HG03571 (cell line): Measurements from ENCODE around the gene CD3E.

Experiments used
- ATAC-seq: cut with Tn5 transposase; IDR thresholded peaks from one replicate; pipeline ENCODE4 v1.9.1; 2021; ENCODE audit not compliant: unreplicated experiment

CD3E gene

DNA sequence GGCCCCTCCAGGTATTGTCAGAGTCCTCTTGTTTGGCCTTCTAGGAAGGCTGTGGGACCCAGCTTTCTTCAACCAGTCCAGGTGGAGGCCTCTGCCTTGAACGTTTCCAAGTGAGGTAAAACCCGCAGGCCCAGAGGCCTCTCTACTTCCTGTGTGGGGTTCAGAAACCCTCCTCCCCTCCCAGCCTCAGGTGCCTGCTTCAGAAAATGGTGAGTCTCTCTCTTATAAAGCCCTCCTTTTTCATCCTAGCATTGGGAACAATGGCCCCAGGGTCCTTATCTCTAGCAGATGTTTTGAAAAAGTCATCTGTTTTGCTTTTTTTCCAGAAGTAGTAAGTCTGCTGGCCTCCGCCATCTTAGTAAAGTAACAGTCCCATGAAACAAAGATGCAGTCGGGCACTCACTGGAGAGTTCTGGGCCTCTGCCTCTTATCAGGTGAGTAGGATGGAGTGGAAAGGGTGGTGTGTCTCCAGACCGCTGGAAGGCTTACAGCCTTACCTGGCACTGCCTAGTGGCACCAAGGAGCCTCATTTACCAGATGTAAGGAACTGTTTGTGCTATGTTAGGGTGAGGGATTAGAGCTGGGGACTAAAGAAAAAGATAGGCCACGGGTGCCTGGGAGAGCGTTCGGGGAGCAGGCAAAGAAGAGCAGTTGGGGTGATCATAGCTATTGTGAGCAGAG lies at the start of gene CD3E:
TSS of gene CD3E (plus strand) at position 163 of the 681 bp plus-strand sequence. CDS start at position 386, 223 bp downstream.
- no peak for ATAC-seq

- ATAC-seq: no peak
Observed at GRCh38 chr11:118258410-118258809, 46.1 kb upstream of the CD3E start.

DNA sequence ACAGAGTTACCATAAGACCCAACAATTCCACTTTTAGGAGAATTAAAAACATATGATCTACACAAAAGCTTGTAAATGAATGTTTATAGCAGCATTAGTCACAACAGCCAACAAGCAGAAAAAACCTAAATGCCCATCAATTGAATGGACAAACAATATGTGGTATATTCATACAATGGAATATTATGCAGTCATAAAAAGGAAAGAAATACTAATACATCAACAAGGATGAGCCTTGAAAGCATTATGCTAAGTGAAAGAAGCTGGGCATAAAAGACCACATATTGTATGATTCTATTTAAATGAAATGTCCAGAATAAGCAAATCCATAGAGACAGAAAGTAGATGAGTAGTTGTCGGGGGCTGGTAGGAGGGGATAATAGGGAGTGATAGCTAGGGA lies 45.4 kb upstream of the CD3E start:
- no peak for ATAC-seq

- no peak for ATAC-seq
Observed at GRCh38 chr11:118260353-118260752, 44.2 kb upstream of the CD3E start.

DNA sequence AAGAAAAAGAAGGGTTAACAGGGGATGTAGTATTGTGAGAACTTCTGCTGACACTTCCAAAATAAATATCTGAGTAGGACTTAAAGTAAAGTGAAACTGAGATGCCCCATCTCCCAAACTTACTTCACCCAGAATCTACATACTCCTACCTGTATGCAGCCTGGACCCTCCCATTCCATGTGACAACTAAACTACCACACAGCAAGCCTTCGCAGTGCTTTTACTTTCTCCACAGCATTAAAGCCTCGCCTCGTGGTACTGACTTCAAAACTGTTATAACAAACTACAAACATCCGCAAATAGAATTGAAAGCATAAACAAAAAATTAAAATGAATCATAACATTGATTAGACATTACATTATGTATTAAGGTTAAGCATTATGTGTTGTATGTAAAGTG lies 41.4 kb upstream of the CD3E start:
- ATAC-seq: no peak

- no peak for ATAC-seq
Observed at GRCh38 chr11:118263695-118264568, 40.6 kb upstream of the CD3E start, which contains the start of gene MPZL2. MPZL2 (minus strand) TSS chr11:118264297; CDS start chr11:118264153, 144 bp downstream.

DNA sequence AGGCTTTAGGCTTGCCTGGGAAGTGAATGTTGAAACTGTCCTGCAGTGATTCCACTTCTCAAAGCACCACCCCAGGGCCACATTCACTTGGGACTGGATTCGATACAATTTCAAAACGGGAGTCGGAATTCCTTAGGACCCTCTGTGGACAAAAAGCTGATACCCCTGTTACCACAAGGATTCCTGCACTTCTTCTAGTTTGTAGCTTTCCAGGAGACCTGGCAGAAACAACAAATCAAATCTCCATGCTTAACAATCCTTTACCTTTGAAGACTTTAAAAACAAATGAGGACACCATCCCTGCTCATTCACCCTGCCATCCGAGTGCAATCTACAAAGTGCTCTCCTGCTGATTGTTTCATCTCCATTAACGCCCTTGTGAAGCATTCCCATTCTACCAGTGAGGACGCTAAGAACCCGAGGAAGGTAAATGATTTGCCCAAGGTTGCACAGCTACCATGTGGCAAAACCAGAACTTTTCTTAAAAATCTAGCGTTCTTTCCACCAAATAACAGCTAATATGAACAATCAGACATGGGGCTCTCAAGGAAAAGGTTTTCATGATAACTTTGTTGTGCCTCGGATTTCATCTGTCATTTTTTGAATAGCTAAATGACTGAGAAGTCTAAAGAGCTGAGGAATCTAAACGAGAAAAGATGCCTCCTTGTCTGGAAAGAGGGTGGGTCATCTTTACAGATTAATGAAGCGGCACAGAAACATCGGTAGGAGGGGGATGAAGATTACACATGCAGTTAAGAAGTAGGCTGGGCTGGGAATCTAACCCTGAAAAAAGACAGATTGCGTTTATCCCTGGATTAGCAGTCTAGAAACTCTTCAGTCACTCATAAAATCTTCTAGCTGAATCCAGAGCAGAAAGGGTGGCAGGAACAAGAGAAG lies 39.7 kb upstream of the CD3E start:
- ATAC-seq: no peak

DNA sequence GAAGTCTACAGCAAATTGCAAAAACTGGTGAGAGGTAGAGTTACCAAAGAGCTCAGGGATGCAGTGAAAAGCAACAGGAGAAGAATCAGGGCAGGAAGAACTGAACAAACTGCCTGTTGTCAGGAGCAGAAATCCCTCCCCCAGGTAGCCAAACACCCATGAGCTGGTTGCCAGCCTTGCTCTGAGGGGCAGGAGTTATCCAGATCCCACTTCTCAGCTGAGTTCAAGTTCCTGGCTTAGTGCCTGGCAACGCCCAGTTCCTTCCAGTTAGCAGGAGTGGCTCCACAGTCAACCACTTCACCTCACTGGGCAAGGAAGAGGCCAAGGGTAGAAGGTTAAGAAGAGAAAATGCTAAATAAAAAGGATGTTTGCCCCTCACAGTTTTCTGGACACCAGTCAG lies 38.6 kb upstream of the CD3E start:
- ATAC-seq: no peak

DNA sequence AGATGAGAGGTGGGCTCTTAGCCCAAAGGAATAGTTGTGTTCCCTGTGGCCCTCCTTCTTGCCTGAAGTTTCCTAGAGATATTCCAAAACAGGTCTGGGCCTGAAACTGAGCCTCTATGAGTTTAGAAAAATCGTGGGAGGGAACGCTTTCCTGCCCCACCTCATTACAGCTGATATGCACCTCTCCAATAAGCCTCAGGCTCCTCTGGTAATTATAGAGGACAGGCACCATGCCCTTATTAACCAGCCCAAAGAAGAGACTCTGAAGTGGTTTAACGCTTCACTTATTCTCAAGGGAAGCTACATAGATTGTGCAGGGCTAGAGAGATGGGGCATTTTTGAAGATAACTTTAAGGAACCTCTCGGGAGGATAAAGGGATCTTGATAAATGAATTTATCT lies 37.0 kb upstream of the CD3E start:
- ATAC-seq: no peak

DNA sequence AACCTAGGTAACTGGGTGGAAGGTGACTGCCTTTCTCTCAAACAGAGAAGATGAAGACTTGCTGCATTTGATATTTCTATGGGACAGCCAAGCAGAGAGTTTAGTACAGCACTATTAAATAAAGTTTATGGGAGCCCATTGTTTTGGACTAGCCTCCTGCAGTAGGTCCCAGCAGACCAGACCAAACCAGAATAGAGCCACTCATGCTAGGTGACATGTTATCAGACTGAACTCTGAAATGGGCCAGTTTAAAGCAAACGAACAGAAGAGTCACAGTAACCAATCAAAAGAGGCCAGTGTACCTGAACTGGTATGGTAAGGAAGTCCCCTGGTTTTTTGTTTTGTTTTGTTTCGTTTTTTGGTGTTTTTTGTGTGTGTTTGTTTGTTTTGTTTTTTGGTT lies 32.5 kb upstream of the CD3E start:
- ATAC-seq: no peak

DNA sequence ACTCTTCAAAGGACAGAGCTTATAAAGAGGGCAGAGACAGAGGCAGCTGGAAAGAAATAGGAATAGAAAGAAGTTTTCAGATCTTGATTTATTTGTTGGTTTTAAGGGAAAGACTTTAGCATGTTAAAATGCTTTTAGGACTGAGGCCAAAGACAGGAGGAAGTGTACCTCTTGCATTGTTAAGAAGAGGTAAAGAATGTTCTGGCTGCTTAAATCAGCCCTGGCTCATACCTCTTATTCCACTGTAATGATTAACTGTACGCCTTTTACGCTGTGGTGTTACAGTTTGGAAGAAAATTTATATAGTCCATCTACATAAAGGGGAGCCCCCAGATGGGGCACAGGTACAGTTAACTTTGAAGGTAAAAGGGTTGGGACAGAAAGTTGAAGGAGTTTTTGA lies 30.3 kb upstream of the CD3E start:
- no peak for ATAC-seq

DNA sequence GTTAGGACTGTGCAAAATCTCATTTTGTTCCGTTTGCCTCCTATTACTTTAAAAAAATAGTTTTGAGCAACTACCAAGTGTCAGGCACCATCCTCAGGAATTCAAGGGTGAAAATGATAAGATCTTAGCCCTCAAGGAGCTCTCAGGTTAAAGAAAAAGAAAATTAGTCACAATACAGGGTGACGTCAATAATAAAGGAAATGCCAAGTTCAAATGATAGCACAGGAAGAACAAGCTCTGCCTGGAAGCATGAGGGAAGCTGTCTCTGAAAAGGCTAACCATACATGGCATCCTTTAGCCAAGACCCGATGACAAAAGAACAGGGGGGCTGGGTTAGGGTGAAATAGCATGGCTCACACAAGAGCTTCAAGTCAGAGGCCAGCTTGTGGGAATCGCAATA lies 29.4 kb upstream of the CD3E start:
- ATAC-seq: no peak

DNA sequence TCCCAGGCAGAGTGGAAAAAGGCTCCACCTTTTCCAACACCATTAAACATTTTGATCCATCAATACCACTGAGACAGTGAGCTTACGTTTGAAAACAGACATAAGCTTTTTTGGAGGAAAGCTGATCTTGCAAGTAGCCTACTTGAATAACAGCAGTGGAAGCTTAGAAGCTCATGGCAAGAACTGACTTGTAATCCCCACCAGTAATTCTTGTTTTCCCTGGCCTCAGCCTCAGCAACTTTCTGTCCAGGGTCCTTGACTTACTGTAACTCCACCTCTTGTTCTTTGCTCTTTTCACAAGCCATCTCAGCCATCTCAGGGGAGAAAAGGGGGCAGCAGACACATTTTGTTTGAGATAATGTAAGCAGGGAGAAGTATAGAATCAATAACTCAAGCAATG lies 28.1 kb upstream of the CD3E start:
- no peak for ATAC-seq

DNA sequence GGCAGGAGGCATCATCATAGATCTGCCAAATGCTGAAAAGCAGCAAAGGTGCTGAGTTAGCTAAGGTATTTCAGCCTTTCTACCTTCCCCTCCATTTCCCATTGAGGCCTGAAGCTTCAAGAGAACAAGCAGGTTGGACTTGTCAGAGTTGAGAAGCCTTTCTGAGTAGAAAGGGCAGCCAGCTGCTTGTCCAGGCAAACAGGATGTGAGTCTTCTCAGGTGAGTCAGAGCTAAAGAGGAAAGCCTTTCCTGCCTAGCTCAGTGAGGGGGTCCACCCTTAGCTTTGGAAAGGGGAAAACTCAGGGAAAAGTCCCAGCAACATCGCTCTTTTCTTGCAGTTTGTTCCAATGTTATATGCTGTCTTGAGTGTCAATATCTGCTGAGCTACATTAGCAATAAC lies 27.2 kb upstream of the CD3E start:
- no peak for ATAC-seq

GRCh38 chr11:118281284-118281683 lies 23.2 kb upstream of the CD3E start:
- no peak for ATAC-seq

- ATAC-seq: no peak
Observed at GRCh38 chr11:118282606-118283005, 21.9 kb upstream of the CD3E start.

DNA sequence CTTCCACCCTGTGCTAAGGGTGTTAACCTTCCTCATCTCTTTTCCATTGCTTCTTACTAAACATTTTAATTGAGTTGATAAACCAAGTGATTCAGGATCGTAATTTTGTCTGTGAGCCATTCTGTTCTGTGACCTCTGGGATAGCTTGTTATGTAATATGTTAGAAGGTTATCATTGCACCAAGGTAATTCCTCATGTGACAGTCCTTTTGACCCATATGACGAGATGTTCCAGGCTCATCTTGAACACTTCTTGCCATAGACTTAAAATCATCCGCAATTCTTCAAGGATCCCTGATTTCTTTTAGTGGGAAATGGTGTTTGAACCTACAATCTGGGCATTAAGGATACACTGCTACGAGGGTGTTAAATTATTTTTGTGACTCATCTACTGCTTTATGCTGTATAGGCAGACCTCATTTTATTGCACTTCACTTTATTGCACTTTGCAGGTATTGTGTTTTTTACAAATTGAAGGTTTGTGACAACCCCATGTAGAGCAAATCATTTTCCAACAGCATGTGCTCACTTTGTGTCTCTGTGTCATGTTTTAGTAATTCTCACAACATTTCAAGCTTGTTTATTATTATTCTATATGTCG lies 21.4 kb upstream of the CD3E start:
- ATAC-seq: no peak

DNA sequence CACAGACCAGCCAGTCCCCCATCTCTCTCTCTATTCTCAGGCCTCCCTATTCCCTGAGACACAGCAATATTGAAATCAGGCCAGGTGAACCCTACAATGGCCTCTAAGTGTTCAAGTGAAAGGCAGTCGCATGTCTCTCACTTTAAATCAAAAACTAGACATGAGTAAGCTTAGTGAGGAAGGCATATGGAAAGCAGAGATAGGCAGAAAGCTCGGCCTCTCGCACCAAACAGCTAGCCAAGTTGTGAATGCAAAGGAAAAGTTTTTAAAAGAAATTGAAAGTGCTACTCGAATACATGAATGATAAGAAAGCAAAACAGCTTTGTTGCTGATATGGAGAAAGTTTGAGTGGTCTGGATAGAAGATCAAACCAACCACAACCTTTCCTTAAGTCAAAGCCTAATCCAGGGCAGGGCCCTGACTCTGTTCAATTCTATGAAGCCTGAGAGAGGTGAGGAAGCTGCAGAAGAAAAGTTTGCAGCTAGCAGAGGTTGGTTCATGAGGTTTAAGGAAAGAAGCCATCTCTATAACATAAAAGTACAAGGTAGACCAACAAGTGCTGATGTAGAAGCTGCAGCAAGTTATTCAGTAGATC lies 20.7 kb upstream of the CD3E start:
- no peak for ATAC-seq

GRCh38 chr11:118286545-118286944 lies 18.0 kb upstream of the CD3E start:
- ATAC-seq: no peak

GRCh38 chr11:118287006-118287405 lies 17.5 kb upstream of the CD3E start:
- ATAC-seq: no peak

GRCh38 chr11:118289401-118289800 lies 15.1 kb upstream of the CD3E start:
- no peak for ATAC-seq
